RWPE2 (cell line): ENCODE data around the gene POLR2M.

Experiments used
- ATAC-seq: fragments of 200-7000 bp; cut with Tn5 transposase; 3 replicates; pipeline ENCODE4 v1.9.1; 2021; ENCODE audit warnings: low read depth
- DNase-seq: peaks from one replicate; pipeline ENCODE4 v3.0.0-alpha.2; 2020; ENCODE audit warnings: low spot score
- H3K27ac ChIP-seq: fragments of 450-650 bp; 2 replicates; pipeline ENCODE4 v1.5.1; 2017; ENCODE audit warnings: mild to moderate bottlenecking; ENCODE audit not compliant: poor library complexity, severe bottlenecking
- H3K27me3 ChIP-seq: fragments of 250-450 bp; sonication (Bioruptor Pico); 2 replicates; pipeline ENCODE4 v1.5.1; 2021; ENCODE audit warnings: mild to moderate bottlenecking, moderate library complexity; ENCODE audit not compliant: insufficient read depth, poor library complexity, severe bottlenecking
- H3K36me3 ChIP-seq: fragments of 250-450 bp; sonication (Bioruptor Pico); 2 replicates; pipeline ENCODE4 v1.5.1; 2020; ENCODE audit warnings: low read depth, mild to moderate bottlenecking, moderate library complexity
- H3K4me1 ChIP-seq: fragments of 250-450 bp; sonication (Bioruptor Pico); 2 replicates; pipeline ENCODE4 v1.5.1; 2021; ENCODE audit warnings: mild to moderate bottlenecking, moderate library complexity; ENCODE audit not compliant: insufficient read depth, poor library complexity, severe bottlenecking
- H3K4me3 ChIP-seq: fragments of 250-450 bp; sonication (Bioruptor Pico); 2 replicates; pipeline ENCODE4 v1.5.1; 2021; ENCODE audit warnings: mild to moderate bottlenecking, moderate library complexity; ENCODE audit not compliant: severe bottlenecking
- H3K9me3 ChIP-seq: fragments of 250-450 bp; sonication (Bioruptor Pico); 2 replicates; pipeline ENCODE4 v1.5.1; 2021; ENCODE audit warnings: mild to moderate bottlenecking, moderate library complexity; ENCODE audit not compliant: severe bottlenecking
- TF ChIP-seq, protein P1 (sequence below): fragments of 450-650 bp; IDR thresholded peaks from one replicate; pipeline ENCODE4 v1.5.1; 2017; ENCODE audit warnings: mild to moderate bottlenecking, moderate library complexity; ENCODE audit not compliant: poor library complexity, severe bottlenecking

POLR2M gene

DNA sequence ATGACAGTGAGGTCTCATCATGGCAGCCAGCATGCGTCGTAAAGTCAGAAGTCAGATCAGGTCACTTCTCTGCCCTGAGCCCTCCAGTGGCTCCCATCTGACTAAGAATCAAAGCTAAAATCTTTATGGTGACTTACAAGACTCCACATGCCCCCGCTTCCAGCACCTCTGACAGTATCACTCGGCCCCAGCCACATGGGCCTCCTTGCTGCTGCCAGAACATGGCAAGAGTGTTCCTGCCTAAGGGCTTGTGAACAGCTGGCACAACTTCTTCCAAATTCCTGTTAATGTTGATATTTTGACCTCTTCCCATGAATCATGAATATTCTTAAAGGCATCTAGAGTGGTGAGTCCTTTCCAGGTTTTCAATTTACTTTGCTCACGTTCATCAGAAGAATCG lies 20.5 kb downstream of the POLR2M start:
- Histone ChIP-seq H3K36me3 (no peaks in the 10 kb centered on the region), H3K4me1 (peaks cover 14% of the 10 kb centered on the region), H3K27me3 (no peaks in the 10 kb centered on the region), H3K4me3 (no peak overlapping the region), H3K9me3 (peaks cover 4% of the 10 kb centered on the region), H3K27ac (peak overlapping the region; percentile 48)
- DNase-seq (peak; percentile 91), ATAC-seq (peak; percentile 94)
- TF ChIP-seq, protein P1, sequence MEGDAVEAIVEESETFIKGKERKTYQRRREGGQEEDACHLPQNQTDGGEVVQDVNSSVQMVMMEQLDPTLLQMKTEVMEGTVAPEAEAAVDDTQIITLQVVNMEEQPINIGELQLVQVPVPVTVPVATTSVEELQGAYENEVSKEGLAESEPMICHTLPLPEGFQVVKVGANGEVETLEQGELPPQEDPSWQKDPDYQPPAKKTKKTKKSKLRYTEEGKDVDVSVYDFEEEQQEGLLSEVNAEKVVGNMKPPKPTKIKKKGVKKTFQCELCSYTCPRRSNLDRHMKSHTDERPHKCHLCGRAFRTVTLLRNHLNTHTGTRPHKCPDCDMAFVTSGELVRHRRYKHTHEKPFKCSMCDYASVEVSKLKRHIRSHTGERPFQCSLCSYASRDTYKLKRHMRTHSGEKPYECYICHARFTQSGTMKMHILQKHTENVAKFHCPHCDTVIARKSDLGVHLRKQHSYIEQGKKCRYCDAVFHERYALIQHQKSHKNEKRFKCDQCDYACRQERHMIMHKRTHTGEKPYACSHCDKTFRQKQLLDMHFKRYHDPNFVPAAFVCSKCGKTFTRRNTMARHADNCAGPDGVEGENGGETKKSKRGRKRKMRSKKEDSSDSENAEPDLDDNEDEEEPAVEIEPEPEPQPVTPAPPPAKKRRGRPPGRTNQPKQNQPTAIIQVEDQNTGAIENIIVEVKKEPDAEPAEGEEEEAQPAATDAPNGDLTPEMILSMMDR, result no peak

DNA sequence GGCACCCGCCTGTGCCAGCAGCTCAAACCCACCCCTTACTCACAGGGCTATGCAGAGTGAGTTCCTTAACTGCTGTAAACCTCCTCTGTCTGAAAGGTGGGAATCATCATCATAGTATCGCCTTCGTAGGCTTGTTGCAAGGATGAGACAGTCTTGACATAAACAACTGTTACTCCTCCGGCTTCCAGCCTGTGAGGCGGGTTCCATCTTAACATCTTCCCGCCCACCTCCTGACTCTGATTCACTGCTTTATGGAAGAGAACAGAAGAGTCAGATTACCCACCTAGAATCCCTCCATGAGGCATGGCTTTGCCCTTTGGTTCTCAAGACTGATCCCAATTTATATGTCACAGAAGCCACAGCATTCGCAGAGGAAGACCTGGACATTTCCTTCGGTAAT lies 21.9 kb downstream of the POLR2M start:
- H3K4me3 ChIP-seq, result no peak overlapping the region
- peaks cover 20% of the 10 kb centered on the region for H3K4me1 ChIP-seq
- no peaks in the 10 kb centered on the region for H3K36me3 ChIP-seq
- TF ChIP-seq, protein P1, result no peak
- ATAC-seq (no peak), DNase-seq (no peak)
- H3K27me3 ChIP-seq, result no peaks in the 10 kb centered on the region
- H3K9me3 ChIP-seq, result peaks cover 4% of the 10 kb centered on the region
- no peak overlapping the region for H3K27ac ChIP-seq

DNA sequence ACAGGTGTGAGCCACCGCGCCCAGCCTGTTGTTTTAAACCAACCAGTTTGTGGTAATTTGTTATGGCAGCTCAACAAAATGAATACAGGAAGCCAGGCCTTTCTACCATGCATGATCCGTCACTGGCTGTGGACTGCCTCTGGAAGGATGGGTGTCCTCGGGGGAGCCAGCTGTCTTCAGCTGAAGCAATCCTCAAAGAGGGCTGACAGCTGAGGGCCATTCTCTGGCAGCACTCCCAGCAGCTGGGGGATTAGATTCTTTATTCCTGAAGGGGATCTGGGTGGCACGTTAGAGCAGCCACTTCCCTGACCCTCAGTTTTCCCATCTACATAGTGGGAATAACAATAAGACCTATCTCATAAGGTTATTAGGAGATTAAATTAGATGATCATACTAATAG lies 24.4 kb downstream of the POLR2M start:
- H3K27ac ChIP-seq, result no peak overlapping the region
- peaks cover 20% of the 10 kb centered on the region for H3K4me1 ChIP-seq
- H3K4me3 ChIP-seq, result no peak overlapping the region
- no peaks in the 10 kb centered on the region for H3K36me3 ChIP-seq
- DNase-seq (no peak), ATAC-seq (no peak)
- H3K9me3 ChIP-seq, result no peaks in the 10 kb centered on the region
- H3K27me3 ChIP-seq, result no peaks in the 10 kb centered on the region
- TF ChIP-seq, protein P1, result no peak

DNA sequence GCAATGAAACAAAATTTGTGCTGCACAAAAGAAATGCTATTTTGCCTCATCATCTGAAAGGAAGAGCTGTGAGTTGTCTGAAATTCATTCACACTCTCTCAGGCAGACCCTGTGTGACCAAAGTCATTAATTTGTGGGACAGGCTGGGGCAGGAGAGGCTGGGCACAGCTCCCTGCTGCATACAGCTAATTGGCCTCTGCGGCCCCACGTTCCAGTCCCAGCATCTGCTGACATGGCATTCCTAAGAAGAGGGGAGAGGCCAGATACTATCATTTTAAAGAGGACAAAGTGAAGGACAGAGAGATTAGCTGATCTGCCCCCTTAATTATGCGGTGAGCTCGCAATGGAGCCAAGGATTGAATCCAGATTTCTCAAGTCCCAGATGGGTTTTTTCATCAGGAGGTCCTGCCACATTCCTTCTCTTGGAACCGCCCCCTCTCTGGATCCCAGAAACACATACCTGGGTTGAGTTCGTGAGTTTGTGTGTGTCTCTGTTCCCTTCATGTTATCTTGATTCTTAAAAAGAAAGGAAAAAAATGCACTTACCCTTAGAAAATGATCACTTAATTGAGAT lies 25.1 kb downstream of the POLR2M start:
- Histone ChIP-seq H3K27me3 (no peaks in the 10 kb centered on the region), H3K27ac (no peak overlapping the region), H3K4me1 (peaks cover 17% of the 10 kb centered on the region), H3K36me3 (no peaks in the 10 kb centered on the region), H3K9me3 (no peaks in the 10 kb centered on the region), H3K4me3 (no peak overlapping the region)
- TF ChIP-seq, protein P1, result no peak
- no peak for ATAC-seq
- no peak for DNase-seq

DNA sequence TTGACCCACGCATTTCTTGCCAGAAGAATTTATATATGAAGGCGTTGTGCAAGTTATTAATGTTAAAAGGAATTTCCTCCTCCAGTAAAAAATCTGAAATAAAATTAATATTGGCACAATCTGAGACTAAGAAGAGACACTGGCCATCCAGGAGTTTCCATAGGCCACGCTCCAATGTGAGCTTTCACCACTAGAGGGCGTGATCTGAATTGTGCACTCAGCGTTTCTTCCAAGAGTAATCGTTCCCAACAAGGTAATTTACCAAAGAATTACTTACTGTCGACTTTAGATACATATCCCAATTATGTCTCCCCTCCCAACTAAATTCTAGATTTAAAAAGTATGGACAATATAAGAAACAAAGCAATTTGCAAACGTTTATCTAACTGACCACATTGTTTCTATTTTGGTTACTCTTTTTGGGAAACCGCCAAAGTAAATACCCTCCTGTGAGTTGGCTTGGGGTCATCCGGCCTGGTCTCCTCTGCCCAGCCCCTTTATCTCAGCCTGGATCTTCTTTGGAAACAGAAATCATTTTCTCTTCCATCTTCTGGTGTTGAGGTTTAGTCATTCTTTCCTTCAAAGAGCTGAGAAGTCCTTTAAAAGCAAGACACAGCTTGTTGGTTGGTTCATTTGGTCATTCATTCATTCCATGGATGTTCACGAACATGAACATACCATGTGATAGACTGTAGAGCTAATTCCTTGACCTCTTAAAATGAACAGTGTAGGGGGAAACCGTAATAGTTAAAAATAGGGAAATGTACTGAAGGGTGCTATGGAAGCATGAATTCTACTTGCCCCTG lies 26.2 kb downstream of the POLR2M start:
- peaks cover 6% of the 10 kb centered on the region for H3K4me1 ChIP-seq
- ATAC-seq (peak; percentile 82), DNase-seq (no peak)
- H3K4me3 ChIP-seq, result no peak overlapping the region
- H3K9me3 ChIP-seq, result no peaks in the 10 kb centered on the region
- no peak overlapping the region for H3K27ac ChIP-seq
- H3K36me3 ChIP-seq, result no peaks in the 10 kb centered on the region
- no peaks in the 10 kb centered on the region for H3K27me3 ChIP-seq
- TF ChIP-seq, protein P1, result peak; percentile 99
